Left ventricle myocardium inferior (tissue), 1 donor: ENCODE results near the gene RPS29. TPM values are rescaled to one million over a fixed set of nuclear protein-coding genes. Genes with fewer than 3 reads are reported as not detected.

Source experiments
- DNase-seq: peaks from one replicate; pipeline ENCODE4 v3.0.0-alpha.2; 2020
- H3K27ac ChIP-seq: fragments of 200-600 bp; replicated peaks from 2 replicates; pipeline ENCODE4 v1.8.0; 2021
- H3K27me3 ChIP-seq: fragments of 200-600 bp; 2 replicates; pipeline ENCODE4 v1.8.0; 2021; ENCODE audit warnings: low read depth
- H3K36me3 ChIP-seq: fragments of 200-600 bp; 2 replicates; pipeline ENCODE4 v1.8.0; 2021
- H3K4me1 ChIP-seq: fragments of 200-600 bp; 2 replicates; pipeline ENCODE4 v1.8.0; 2021
- H3K4me3 ChIP-seq: fragments of 200-600 bp; 2 replicates; pipeline ENCODE4 v1.8.0; 2021; ENCODE audit warnings: mild to moderate bottlenecking, moderate library complexity
- H3K9me3 ChIP-seq: fragments of 200-600 bp; replicated peaks from 2 replicates; pipeline ENCODE4 v1.8.0; 2021
- intact Hi-C: fragments of 100-400 bp; cut with micrococcal nuclease; formaldehyde crosslinking; loops from one replicate; pipeline ENCODE4 v1.11.0; 2022
- total RNA-seq: library from RNA; stranded (reverse); fragmentation: NEBNext Ultra II Directional; extraction: Animal tissue kit (Norgen Biotek cat#: 25700); gene quantifications from one replicate; pipeline ENCODE4 v1.2.1, GENCODE V29; 2021
- TF ChIP-seq, protein P1 (sequence below): fragments of 200-600 bp; IDR thresholded peaks from 2 replicates; pipeline ENCODE4 v1.8.0; 2021; ENCODE audit warnings: antibody characterized with exemption, mild to moderate bottlenecking, borderline replicate concordance
- donor health status: DM: no; HTN: yes; CAD: no; lungs with severe emphysema.

RPS29 gene
- total RNA-seq, 1 donor from 2014 or later, result 853 TPM

DNA sequence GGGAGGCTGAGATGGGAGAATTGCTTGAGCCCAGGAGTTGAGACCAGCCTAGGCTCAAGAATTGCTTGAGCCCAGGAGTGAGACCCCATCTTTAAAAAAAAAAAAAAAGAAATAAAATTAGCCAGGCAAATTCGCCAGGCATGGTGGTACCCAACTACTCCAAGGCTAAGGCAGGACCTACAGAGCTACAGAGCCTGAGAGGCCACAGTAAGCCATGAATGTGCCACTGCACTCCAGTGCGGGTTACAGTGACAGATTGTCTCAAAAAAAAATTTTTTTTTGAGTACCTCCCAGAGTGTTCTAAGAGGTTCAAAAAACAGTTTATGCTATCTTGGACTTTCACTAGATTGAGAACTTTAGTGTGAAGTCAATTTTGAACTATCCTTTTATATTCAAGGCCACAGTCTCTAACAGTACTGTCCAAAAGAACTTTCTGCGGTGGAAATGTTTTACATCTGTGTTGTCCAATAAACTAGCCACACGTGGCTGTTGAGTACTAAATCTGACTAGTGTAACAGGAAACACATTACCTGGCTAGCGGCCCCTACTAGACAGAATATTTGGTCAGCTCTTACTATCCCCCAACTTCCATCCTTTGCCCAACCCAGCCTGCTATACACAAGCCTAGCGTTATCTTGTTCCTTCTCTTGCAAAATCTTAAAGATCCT lies 31.8 kb upstream of the RPS29 start:
- no peaks in the 10 kb centered on the region for H3K9me3 ChIP-seq
- H3K36me3 ChIP-seq, result peaks cover 22% of the 10 kb centered on the region
- intact Hi-C loops, result no loop called here
- no peaks in the 10 kb centered on the region for H3K27me3 ChIP-seq
- H3K4me3 ChIP-seq, result no peak overlapping the region
- no peak for DNase-seq
- TF ChIP-seq, protein P1, sequence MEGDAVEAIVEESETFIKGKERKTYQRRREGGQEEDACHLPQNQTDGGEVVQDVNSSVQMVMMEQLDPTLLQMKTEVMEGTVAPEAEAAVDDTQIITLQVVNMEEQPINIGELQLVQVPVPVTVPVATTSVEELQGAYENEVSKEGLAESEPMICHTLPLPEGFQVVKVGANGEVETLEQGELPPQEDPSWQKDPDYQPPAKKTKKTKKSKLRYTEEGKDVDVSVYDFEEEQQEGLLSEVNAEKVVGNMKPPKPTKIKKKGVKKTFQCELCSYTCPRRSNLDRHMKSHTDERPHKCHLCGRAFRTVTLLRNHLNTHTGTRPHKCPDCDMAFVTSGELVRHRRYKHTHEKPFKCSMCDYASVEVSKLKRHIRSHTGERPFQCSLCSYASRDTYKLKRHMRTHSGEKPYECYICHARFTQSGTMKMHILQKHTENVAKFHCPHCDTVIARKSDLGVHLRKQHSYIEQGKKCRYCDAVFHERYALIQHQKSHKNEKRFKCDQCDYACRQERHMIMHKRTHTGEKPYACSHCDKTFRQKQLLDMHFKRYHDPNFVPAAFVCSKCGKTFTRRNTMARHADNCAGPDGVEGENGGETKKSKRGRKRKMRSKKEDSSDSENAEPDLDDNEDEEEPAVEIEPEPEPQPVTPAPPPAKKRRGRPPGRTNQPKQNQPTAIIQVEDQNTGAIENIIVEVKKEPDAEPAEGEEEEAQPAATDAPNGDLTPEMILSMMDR, result no peak
- H3K4me1 ChIP-seq, result peaks cover 47% of the 10 kb centered on the region
- no peak overlapping the region for H3K27ac ChIP-seq

DNA sequence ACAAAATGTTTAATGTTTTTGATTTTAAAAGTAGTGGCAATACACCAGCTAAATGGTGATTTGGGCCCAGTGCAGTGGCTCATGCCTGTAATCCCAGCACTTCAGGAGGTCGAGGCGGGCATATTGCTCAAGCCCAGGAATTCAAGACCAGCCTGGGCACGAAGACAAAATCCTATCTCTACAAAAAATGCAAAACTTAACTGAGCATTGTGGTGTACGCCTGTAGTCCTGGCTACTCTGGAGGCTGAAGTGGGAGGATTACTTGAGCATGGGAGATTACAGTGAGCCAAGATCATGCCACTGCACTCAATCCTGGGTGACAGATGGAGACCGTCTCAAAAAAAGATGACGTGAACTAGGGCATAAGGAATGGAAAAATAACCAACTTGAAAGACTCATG lies 29.6 kb upstream of the RPS29 start:
- no peaks in the 10 kb centered on the region for H3K9me3 ChIP-seq
- H3K36me3 ChIP-seq, result peaks cover 22% of the 10 kb centered on the region
- peaks cover 25% of the 10 kb centered on the region for H3K4me1 ChIP-seq
- DNase-seq, result no peak
- H3K27ac ChIP-seq, result no peak overlapping the region
- H3K4me3 ChIP-seq, result no peak overlapping the region
- TF ChIP-seq, protein P1, result no peak
- H3K27me3 ChIP-seq, result no peaks in the 10 kb centered on the region
- intact Hi-C loops, result no loop called here

DNA sequence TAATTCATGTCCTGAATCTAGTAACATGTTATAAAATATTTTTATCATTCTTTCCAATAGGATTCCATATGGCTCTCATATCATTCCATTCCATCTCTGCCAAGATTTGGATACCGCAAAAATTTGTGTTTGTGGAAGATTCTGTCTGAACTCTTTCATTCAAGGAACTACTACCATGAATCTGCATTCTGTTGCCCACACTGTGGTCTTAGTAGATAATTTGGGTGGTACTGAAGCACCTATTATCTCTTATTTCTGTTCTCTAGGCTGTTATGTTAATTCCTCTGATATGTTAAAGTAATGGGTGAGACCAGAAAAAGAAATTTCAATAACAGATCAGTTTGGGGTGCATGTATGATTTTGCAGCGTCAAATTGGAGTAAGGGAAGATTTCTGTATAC lies 28.0 kb upstream of the RPS29 start:
- TF ChIP-seq, protein P1, result no peak

DNA sequence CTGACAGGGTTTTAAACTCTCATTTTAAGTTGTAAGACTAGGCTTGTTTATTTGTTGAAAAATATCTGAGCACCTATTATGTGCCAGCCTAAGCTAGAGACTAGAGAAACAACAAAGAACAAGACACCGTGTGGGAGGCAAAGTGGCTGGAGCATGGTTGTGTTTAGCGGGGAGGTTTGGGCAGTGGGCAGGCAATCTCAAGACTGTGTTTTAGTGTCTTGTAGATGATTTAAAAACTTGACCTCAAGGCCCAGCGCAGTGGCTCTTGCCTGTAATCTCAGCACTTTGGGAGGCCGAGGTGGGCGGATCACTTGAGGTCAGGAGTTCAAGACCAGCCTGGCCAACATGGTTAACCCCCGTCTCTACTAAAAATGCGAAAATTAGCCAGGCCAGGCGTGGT lies 26.5 kb upstream of the RPS29 start:
- TF ChIP-seq, protein P1, result no peak
- Histone ChIP-seq H3K27me3 (no peaks in the 10 kb centered on the region), H3K9me3 (no peaks in the 10 kb centered on the region), H3K36me3 (peaks cover 6% of the 10 kb centered on the region), H3K27ac (no peak overlapping the region), H3K4me3 (no peak overlapping the region), H3K4me1 (no peaks in the 10 kb centered on the region)
- intact Hi-C loops, result no loop called here
- no peak for DNase-seq

More for the DNA sequence above, 28.0 kb upstream of the RPS29 start:
- H3K27me3 ChIP-seq, result no peaks in the 10 kb centered on the region
- H3K4me3 ChIP-seq, result no peak overlapping the region
- no peaks in the 10 kb centered on the region for H3K9me3 ChIP-seq
- H3K4me1 ChIP-seq, result peaks cover 11% of the 10 kb centered on the region
- peaks cover 21% of the 10 kb centered on the region for H3K36me3 ChIP-seq
- no peak for DNase-seq
- no peak overlapping the region for H3K27ac ChIP-seq
- intact Hi-C loops, result no loop called here

DNA sequence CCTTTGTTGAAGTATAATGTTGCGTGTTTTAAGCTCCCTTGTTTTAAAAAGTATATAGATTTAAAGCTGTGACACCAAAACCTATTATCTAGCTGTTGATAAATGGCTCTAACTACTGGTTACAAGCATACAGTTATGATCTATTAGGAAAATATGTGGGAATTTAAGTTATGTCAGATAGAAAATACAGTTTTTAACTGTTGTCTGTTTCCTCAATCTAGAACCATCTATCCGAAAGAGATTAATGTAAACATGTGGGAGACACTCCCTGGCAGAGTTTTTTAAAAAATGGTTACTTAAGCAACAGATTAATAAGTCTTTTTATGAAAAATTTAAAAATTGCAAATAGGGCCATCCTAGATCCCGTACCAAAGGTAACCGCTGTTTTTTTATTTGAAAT lies 26.1 kb upstream of the RPS29 start:
- no peaks in the 10 kb centered on the region for H3K9me3 ChIP-seq
- no peak overlapping the region for H3K27ac ChIP-seq
- peaks cover 6% of the 10 kb centered on the region for H3K36me3 ChIP-seq
- DNase-seq, result no peak
- intact Hi-C loops, result no loop called here
- H3K4me1 ChIP-seq, result no peaks in the 10 kb centered on the region
- H3K27me3 ChIP-seq, result no peaks in the 10 kb centered on the region
- TF ChIP-seq, protein P1, result no peak
- H3K4me3 ChIP-seq, result no peak overlapping the region

DNA sequence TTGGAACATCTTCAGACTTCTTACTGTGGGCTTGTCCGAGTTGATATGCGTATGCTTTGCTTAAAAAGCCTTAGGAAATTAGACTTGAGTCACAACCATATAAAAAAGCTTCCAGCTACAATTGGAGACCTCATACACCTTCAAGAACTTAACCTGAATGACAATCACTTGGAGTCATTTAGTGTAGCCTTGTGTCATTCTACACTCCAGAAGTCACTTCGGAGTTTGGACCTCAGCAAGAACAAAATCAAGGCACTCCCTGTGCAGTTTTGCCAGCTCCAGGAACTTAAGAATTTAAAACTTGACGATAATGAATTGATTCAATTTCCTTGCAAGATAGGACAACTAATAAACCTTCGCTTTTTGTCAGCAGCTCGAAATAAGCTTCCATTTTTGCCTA lies 21.4 kb upstream of the RPS29 start:
- peaks cover 14% of the 10 kb centered on the region for H3K36me3 ChIP-seq
- no peaks in the 10 kb centered on the region for H3K27me3 ChIP-seq
- TF ChIP-seq, protein P1, result no peak
- intact Hi-C loops, result no loop called here
- no peaks in the 10 kb centered on the region for H3K9me3 ChIP-seq
- no peaks in the 10 kb centered on the region for H3K4me1 ChIP-seq
- DNase-seq, result no peak
- H3K27ac ChIP-seq, result no peak overlapping the region
- no peak overlapping the region for H3K4me3 ChIP-seq
